GM10266 (cell line): Measurements from ENCODE around the gene PODXL2.
"Not testable (repeated sequence)": the region's sequence is repeated elsewhere in the genome, so short reads cannot be mapped to it uniquely, and the experiment has no call there.

Source experiments
- DNase-seq: peaks from one replicate; pipeline ENCODE4 v3.0.0; 2012; ENCODE audit errors: extremely low spot score
- CTCF ChIP-seq: IDR thresholded peaks from 2 replicates; pipeline ENCODE4 v1.5.1; 2012; ENCODE audit warnings: mild to moderate bottlenecking, low read depth; ENCODE audit not compliant: control insufficient read depth, insufficient read depth; ENCODE audit errors: missing control alignments

The PODXL2 gene

GRCh38 chr3:127597020-127597771 is 31.8 kb upstream of the PODXL2 start:
- no peak for TF ChIP-seq CTCF
- no peak for DNase-seq

GRCh38 chr3:127598841-127599570 is 30.0 kb upstream of the PODXL2 start:
- TF ChIP-seq CTCF, result no peak

GRCh38 chr3:127600749-127601456 is 28.1 kb upstream of the PODXL2 start:
- TF ChIP-seq CTCF, result no peak
- no peak for DNase-seq

More at GRCh38 chr3:127598841-127599570, 30.0 kb upstream of the PODXL2 start:
- DNase-seq, result no peak

- DNase-seq, result no peak
- no peak for TF ChIP-seq CTCF
Observed at GRCh38 chr3:127604035-127604434, 24.9 kb upstream of the PODXL2 start.

GRCh38 chr3:127604546-127605165 is 24.3 kb upstream of the PODXL2 start:
- TF ChIP-seq CTCF, result no peak
- DNase-seq, result no peak

- not testable (repeated sequence) for DNase-seq
Observed at GRCh38 chr3:127605547-127605946, 23.4 kb upstream of the PODXL2 start.

GRCh38 chr3:127606086-127606805 is 22.7 kb upstream of the PODXL2 start:
- no peak for DNase-seq

More at GRCh38 chr3:127606086-127606805, 22.7 kb upstream of the PODXL2 start:
- TF ChIP-seq CTCF, result no peak
